Astrocyte (in vitro differentiated cells and primary cell): ENCODE measurements around the gene ANKUB1.

ENCODE experiments used
- EZH2 ChIP-seq: IDR thresholded peaks from 2 replicates; pipeline ENCODE4 v1.6.1; 2012; ENCODE audit warnings: mild to moderate bottlenecking, low read length, inconsistent platforms; ENCODE audit not compliant: insufficient read depth
- TF ChIP-seq, protein P1 (sequence below): IDR thresholded peaks from 2 replicates; pipeline ENCODE4 v1.5.1; 2011; ENCODE audit warnings: low read depth, mild to moderate bottlenecking, inconsistent platforms, low read length, moderate library complexity; ENCODE audit not compliant: insufficient read depth

- TF ChIP-seq, protein P1, sequence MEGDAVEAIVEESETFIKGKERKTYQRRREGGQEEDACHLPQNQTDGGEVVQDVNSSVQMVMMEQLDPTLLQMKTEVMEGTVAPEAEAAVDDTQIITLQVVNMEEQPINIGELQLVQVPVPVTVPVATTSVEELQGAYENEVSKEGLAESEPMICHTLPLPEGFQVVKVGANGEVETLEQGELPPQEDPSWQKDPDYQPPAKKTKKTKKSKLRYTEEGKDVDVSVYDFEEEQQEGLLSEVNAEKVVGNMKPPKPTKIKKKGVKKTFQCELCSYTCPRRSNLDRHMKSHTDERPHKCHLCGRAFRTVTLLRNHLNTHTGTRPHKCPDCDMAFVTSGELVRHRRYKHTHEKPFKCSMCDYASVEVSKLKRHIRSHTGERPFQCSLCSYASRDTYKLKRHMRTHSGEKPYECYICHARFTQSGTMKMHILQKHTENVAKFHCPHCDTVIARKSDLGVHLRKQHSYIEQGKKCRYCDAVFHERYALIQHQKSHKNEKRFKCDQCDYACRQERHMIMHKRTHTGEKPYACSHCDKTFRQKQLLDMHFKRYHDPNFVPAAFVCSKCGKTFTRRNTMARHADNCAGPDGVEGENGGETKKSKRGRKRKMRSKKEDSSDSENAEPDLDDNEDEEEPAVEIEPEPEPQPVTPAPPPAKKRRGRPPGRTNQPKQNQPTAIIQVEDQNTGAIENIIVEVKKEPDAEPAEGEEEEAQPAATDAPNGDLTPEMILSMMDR, result no peak
- TF ChIP-seq EZH2, result no peak
Observed at GRCh38 chr3:149763565-149764195, 28.7 kb downstream of the ANKUB1 start.
